ENCODE measurements around the gene MRPS2. TPM values are rescaled to one million over a fixed set of nuclear protein-coding genes. Genes with fewer than 3 reads are reported as not detected.
"Not testable (repeated sequence)": the region's sequence is repeated elsewhere in the genome, so short reads cannot be mapped to it uniquely, and the experiment has no call there.

Gene MRPS2
- total and polyA plus RNA-seq, 4 experiments from 2014 or later = 26.2 to 57.2 (median 33.2) TPM

GRCh38 chr9:135546792-135547617, 46.5 kb downstream of the MRPS2 start:
- H3K4me1 ChIP-seq (ENCODE audit: insufficient read depth, low read length); CTCF ChIA-PET (ENCODE audit: partially characterized antibody); H3K36me3 ChIP-seq (ENCODE audit: insufficient read depth, low read length); H3K27me3 Mint-ChIP-seq; H3K9me3 ChIP-seq (ENCODE audit: control insufficient read depth in 1 of 2, low read length in 2 of 2); intact Hi-C loops (cut with micrococcal nuclease); H3K36me3 Mint-ChIP-seq; H3K27ac Mint-ChIP-seq; DNase-seq; H3K27me3 ChIP-seq (ENCODE audit: insufficient read depth, low read length); H3K27ac ChIP-seq (ENCODE audit: low read depth, low read length); H3K4me1 Mint-ChIP-seq; POLR2A ChIA-PET (ENCODE audit: partially characterized antibody); H3K4me3 ChIP-seq (ENCODE audit: low read length in 2 of 2); H3K9me3 Mint-ChIP-seq; H3K4me3 Mint-ChIP-seq: not testable (repeated sequence)

- Mint-ChIP-seq H3K36me3 (no peaks in the 10 kb centered on the region), H3K27ac (no peak overlapping the region), H3K9me3 (peaks cover 0 to 1% (median 0%) of the 10 kb centered on the region in 8 donors), H3K4me3 (no peak overlapping the region), H3K27me3 (peaks cover 5 to 6% of the 10 kb centered on the region in 2 donors), H3K4me1 (no peaks in the 10 kb centered on the region)
- Histone ChIP-seq H3K4me1 (ENCODE audit: insufficient read depth, low read length) (no peaks in the 10 kb centered on the region), H3K4me3 (ENCODE audit: low read length in 2 of 2) (no peak overlapping the region), H3K36me3 (ENCODE audit: insufficient read depth, low read length) (no peaks in the 10 kb centered on the region), H3K9me3 (ENCODE audit: control insufficient read depth in 1 of 2, low read length in 2 of 2) (no peaks in the 10 kb centered on the region), H3K27ac (ENCODE audit: low read depth, low read length) (no peak overlapping the region), H3K27me3 (ENCODE audit: insufficient read depth, low read length) (no peaks in the 10 kb centered on the region)
- ChIA-PET POLR2A (ENCODE audit: partially characterized antibody) (no interaction called here), CTCF (ENCODE audit: partially characterized antibody) (no interaction called here)
- no peak for DNase-seq
- intact Hi-C loops (cut with micrococcal nuclease) = no loop called here
These were observed 47.6 kb downstream of the MRPS2 start for GRCh38 chr9:135547756-135548736.

- H3K9me3 ChIP-seq (ENCODE audit: control insufficient read depth in 1 of 2, low read length in 2 of 2); H3K9me3 Mint-ChIP-seq; H3K4me3 Mint-ChIP-seq; H3K27ac ChIP-seq (ENCODE audit: low read depth, low read length); intact Hi-C loops (cut with micrococcal nuclease); H3K27me3 ChIP-seq (ENCODE audit: insufficient read depth, low read length); H3K4me1 ChIP-seq (ENCODE audit: insufficient read depth, low read length); H3K27me3 Mint-ChIP-seq; H3K36me3 Mint-ChIP-seq; H3K27ac Mint-ChIP-seq; CTCF ChIA-PET (ENCODE audit: partially characterized antibody); H3K4me3 ChIP-seq (ENCODE audit: low read length in 2 of 2); DNase-seq; POLR2A ChIA-PET (ENCODE audit: partially characterized antibody); H3K4me1 Mint-ChIP-seq; H3K36me3 ChIP-seq (ENCODE audit: insufficient read depth, low read length): not testable (repeated sequence)
These were observed 49.2 kb downstream of the MRPS2 start for GRCh38 chr9:135549478-135550343.

DNA sequence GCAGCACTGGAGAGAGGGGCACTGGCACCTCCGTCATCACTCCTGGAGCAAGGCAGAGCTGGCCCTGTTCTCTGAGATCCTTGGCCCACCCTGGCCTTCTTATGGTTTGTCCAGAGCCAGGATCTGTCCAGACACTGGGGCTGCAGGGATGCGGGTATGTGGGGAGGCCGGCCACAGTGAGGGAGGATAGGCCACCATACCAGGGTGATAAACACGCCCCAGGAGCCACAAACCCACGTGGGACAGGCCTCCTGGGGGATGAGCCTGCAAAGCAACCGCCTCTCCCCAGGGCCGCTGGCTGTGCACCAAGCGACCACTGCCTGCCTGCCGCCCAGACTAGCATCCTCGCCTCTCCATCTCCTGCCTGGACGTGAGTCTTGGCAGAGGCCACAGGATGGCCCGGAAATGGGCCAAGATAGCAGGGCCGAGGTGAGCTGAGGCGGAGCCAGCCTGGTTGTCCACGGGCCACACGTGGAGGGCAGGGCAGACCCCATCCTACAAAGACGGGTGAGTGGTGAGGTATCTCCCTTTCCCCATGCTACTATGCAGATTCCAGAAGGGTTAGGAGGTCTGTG, 49.9 kb downstream of the MRPS2 start:
- no peaks in the 10 kb centered on the region for H3K9me3 ChIP-seq (ENCODE audit: control insufficient read depth in 1 of 2, low read length in 2 of 2)
- no peaks in the 10 kb centered on the region for H3K4me1 ChIP-seq (ENCODE audit: insufficient read depth, low read length)
- Mint-ChIP-seq H3K27ac (no peak overlapping the region), H3K36me3 (no peaks in the 10 kb centered on the region), H3K4me3 (no peak overlapping the region), H3K4me1 (no peaks in the 10 kb centered on the region), H3K9me3 (peaks cover 0 to 6% (median 0%) of the 10 kb centered on the region in 8 donors), H3K27me3 (peaks cover 0 to 1% of the 10 kb centered on the region in 2 donors)
- ChIA-PET CTCF (ENCODE audit: partially characterized antibody) (no interaction called here), POLR2A (ENCODE audit: partially characterized antibody) (no interaction called here)
- H3K36me3 ChIP-seq (ENCODE audit: insufficient read depth, low read length) = no peaks in the 10 kb centered on the region
- intact Hi-C loops (cut with micrococcal nuclease) = no loop called here
- no peak for DNase-seq
- no peaks in the 10 kb centered on the region for H3K27me3 ChIP-seq (ENCODE audit: insufficient read depth, low read length)
- H3K27ac ChIP-seq (ENCODE audit: low read depth, low read length) = no peak overlapping the region
- H3K4me3 ChIP-seq (ENCODE audit: low read length in 2 of 2) = no peak overlapping the region

DNA sequence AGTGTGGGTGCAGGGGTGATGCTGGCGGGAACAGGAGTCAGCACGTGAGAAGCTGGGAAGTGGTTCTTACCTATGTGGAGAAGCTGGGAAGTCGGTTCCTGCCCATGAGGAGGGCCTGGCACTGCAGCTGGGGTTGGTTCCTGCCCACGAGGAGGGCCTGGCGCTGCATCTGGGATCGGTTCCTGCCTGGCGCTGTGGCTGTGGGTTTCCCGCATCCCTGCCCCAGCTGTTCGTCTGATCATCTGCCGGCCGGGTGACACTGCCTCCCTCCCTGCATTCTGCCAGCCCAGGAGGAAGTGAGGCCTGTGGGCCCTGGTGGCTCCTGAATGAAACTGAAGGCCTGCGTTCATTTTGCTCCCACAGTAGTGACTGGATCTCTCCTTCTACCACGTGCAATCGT, 50.5 kb downstream of the MRPS2 start:
- Histone ChIP-seq H3K9me3 (ENCODE audit: control insufficient read depth in 1 of 2, low read length in 2 of 2) (no peaks in the 10 kb centered on the region), H3K27ac (ENCODE audit: low read depth, low read length) (no peak overlapping the region), H3K4me3 (ENCODE audit: low read length in 2 of 2) (no peak overlapping the region), H3K36me3 (ENCODE audit: insufficient read depth, low read length) (no peaks in the 10 kb centered on the region), H3K4me1 (ENCODE audit: insufficient read depth, low read length) (no peaks in the 10 kb centered on the region), H3K27me3 (ENCODE audit: insufficient read depth, low read length) (no peaks in the 10 kb centered on the region)
- Mint-ChIP-seq H3K36me3 (no peaks in the 10 kb centered on the region), H3K27ac (peak overlapping the region in 1 of 7 donors; percentile 74), H3K4me1 (no peaks in the 10 kb centered on the region), H3K9me3 (peaks cover 0 to 10% (median 0%) of the 10 kb centered on the region in 8 donors), H3K27me3 (peaks cover 0 to 1% of the 10 kb centered on the region in 2 donors), H3K4me3 (no peak overlapping the region)
- intact Hi-C loops (cut with micrococcal nuclease) = no loop called here
- ChIA-PET POLR2A (ENCODE audit: partially characterized antibody) (no interaction called here), CTCF (ENCODE audit: partially characterized antibody) (no interaction called here)
- DNase-seq = no peak

- no peaks in the 10 kb centered on the region for H3K36me3 ChIP-seq (ENCODE audit: insufficient read depth, low read length)
- H3K9me3 ChIP-seq (ENCODE audit: control insufficient read depth in 1 of 2, low read length in 2 of 2) = no peaks in the 10 kb centered on the region
- H3K4me3 ChIP-seq (ENCODE audit: low read length in 2 of 2) = no peak overlapping the region
- H3K4me1 ChIP-seq (ENCODE audit: insufficient read depth, low read length) = no peaks in the 10 kb centered on the region
- ChIA-PET POLR2A (ENCODE audit: partially characterized antibody) (no interaction called here), CTCF (ENCODE audit: partially characterized antibody) (no interaction called here)
- Mint-ChIP-seq H3K36me3 (no peaks in the 10 kb centered on the region), H3K4me3 (no peak overlapping the region), H3K27ac (peak overlapping the region in 1 of 7 donors; percentile 74), H3K4me1 (no peaks in the 10 kb centered on the region), H3K27me3 (peaks cover 0 to 1% of the 10 kb centered on the region in 2 donors), H3K9me3 (peaks cover 0 to 14% (median 0%) of the 10 kb centered on the region in 8 donors)
- H3K27ac ChIP-seq (ENCODE audit: low read depth, low read length) = no peak overlapping the region
- intact Hi-C loops (cut with micrococcal nuclease) = no loop called here
- DNase-seq = no peak
- H3K27me3 ChIP-seq (ENCODE audit: insufficient read depth, low read length) = no peaks in the 10 kb centered on the region
These were observed 51.0 kb downstream of the MRPS2 start for GRCh38 chr9:135551456-135551855.

Data from CD4-positive, alpha-beta memory T cell (primary cell).